ENCODE data around the gene RHOJ. TPM values are rescaled to one million over a fixed set of nuclear protein-coding genes. Genes with fewer than 3 reads are reported as not detected.

The RHOJ gene
- polyA plus RNA-seq, 1 donor from 2014 or later: 0.10 TPM

GRCh38 chr14:63209160-63209559, 4.9 kb downstream of the RHOJ start:
- H3F3A ChIP-seq (ENCODE audit: insufficient read depth, low read length, poor library complexity, severe bottlenecking): no peaks in the 10 kb centered on the region
- no peaks in the 10 kb centered on the region for H3K9me2 ChIP-seq (ENCODE audit: insufficient read depth, low read length)
- no peaks in the 10 kb centered on the region for H3K27me3 ChIP-seq (ENCODE audit: insufficient read depth, low read depth, low read length)
- H3K9me3 ChIP-seq (ENCODE audit: low read length): no peaks in the 10 kb centered on the region
- no peak overlapping the region for H2AFZ ChIP-seq (ENCODE audit: low read depth, low read length)
- no peak overlapping the region for H3K4me2 ChIP-seq (ENCODE audit: low read length)
- no peak overlapping the region for H3K9ac ChIP-seq (ENCODE audit: low read length)
- no peak overlapping the region for H3K4me3 ChIP-seq (ENCODE audit: low read length)
- TF ChIP-seq SMC3 (conservative IDR thresholded peaks at IDR 0.05; ENCODE audit: poor library complexity) (no peak), MXI1 (conservative IDR thresholded peaks at IDR 0.05; ENCODE audit: poor library complexity, severe bottlenecking) (no peak), EZH2 (IDR thresholded peaks at IDR 0.05; ENCODE audit: borderline replicate concordance, insufficient read depth, low read length, poor library complexity, severe bottlenecking) (no peak), EP300 (conservative IDR thresholded peaks at IDR 0.05; ENCODE audit: poor library complexity, severe bottlenecking) (no peak), REST (IDR thresholded peaks at IDR 0.05; ENCODE audit: borderline replicate concordance) (no peak), RAD21 (conservative IDR thresholded peaks at IDR 0.05) (no peak), TAF1 (IDR thresholded peaks at IDR 0.05; ENCODE audit: low read depth) (no peak), POLR2AphosphoS5 (IDR thresholded peaks at IDR 0.05) (no peak), CTCF (IDR thresholded peaks at IDR 0.05; ENCODE audit: poor library complexity, severe bottlenecking) (no peak)
- no peaks in the 10 kb centered on the region for H4K20me1 ChIP-seq (ENCODE audit: insufficient read depth)
- H3K27ac ChIP-seq (ENCODE audit: low read length): no peak overlapping the region
- no peaks in the 10 kb centered on the region for H3K79me2 ChIP-seq (replicated peaks; ENCODE audit: insufficient read depth, low read length)
- H3K36me3 ChIP-seq (ENCODE audit: insufficient read depth, low read length): no peaks in the 10 kb centered on the region

DNA sequence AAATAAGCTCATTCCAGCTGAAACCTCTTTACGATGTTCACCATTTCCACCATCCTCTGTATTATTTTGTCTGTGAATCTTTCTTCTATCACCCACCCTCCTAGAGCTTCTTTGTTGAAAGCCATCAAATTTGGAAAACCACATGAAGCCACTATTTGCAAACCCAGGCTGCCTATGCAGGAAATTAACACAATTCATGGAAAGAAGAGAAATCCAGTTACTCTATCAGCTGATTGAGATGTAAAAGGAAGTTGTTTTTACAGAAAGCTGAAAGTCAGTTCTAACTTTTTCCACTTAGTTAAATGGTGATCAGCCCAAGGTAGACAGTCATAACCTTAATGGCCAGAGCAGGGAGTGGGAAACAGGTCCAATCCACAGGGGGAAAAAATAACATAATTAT, 6.6 kb downstream of the RHOJ start:
- Histone ChIP-seq H3K9me3 (ENCODE audit: low read length) (no peaks in the 10 kb centered on the region), H3K27me3 (ENCODE audit: insufficient read depth, low read depth, low read length) (no peaks in the 10 kb centered on the region), H3K9me2 (ENCODE audit: insufficient read depth, low read length) (no peaks in the 10 kb centered on the region), H4K20me1 (ENCODE audit: insufficient read depth) (no peaks in the 10 kb centered on the region), H3K79me2 (replicated peaks; ENCODE audit: insufficient read depth, low read length) (no peaks in the 10 kb centered on the region), H3K27ac (ENCODE audit: low read length) (no peak overlapping the region), H3F3A (ENCODE audit: insufficient read depth, low read length, poor library complexity, severe bottlenecking) (no peaks in the 10 kb centered on the region), H3K36me3 (ENCODE audit: insufficient read depth, low read length) (no peaks in the 10 kb centered on the region), H3K4me3 (ENCODE audit: low read length) (no peak overlapping the region), H2AFZ (ENCODE audit: low read depth, low read length) (no peak overlapping the region), H3K4me2 (ENCODE audit: low read length) (no peak overlapping the region), H3K9ac (ENCODE audit: low read length) (no peak overlapping the region)
- TF ChIP-seq TAF1 (IDR thresholded peaks at IDR 0.05; ENCODE audit: low read depth): no peak
- no peak for TF ChIP-seq REST (IDR thresholded peaks at IDR 0.05; ENCODE audit: borderline replicate concordance)
